ENCODE results near the gene CA10. TPM values are rescaled to one million over a fixed set of nuclear protein-coding genes. Genes with fewer than 3 reads are reported as not detected.

The CA10 gene
- total and polyA plus RNA-seq, 2 donors (not counting 3 experiments of a cell fraction or from before 2014, with no cell fraction given), result not detected

GRCh38 chr17:51946311-51946710, 212.2 kb downstream of the CA10 start:
- H3K36me3 ChIP-seq (ENCODE audit: control insufficient read depth in 2 of 2, extremely low read depth in 1 of 2, insufficient read depth in 2 of 2, low read length in 2 of 2), result no peaks in the 10 kb centered on the region
- DNase-seq (ENCODE audit: low read depth, low spot score) (no peak), FAIRE-seq (no peak)
- no peaks in the 10 kb centered on the region for H3K79me2 ChIP-seq (ENCODE audit: control insufficient read depth, insufficient read depth, low read length)
- dilution Hi-C loops (cut with MboI; ENCODE audit: extremely low pct_ligation_motif_present, low sequenced_read_pairs), result no loop called here
- H3K9me1 ChIP-seq (replicated peaks; ENCODE audit: control insufficient read depth, extremely low read depth, insufficient read depth, low read length), result no peaks in the 10 kb centered on the region
- BruUV-seq (replicated peaks), result no TSS peak
- no peak overlapping the region for H2AFZ ChIP-seq (ENCODE audit: low read depth, low read length)
- no peaks in the 10 kb centered on the region for H4K20me1 ChIP-seq (replicated peaks; ENCODE audit: control insufficient read depth, extremely low read depth, insufficient read depth, low read length)
- intact Hi-C loops (cut with micrococcal nuclease), result no loop called here
- no peak overlapping the region for H3K27ac ChIP-seq (ENCODE audit: insufficient read depth, low read depth, low read length)
- H3K4me3 ChIP-seq (replicated peaks in 1 of 3; ENCODE audit: insufficient read depth in 1 of 3, low read depth in 1 of 3, low read length in 3 of 3), result no peak overlapping the region
- H3K27me3 ChIP-seq (ENCODE audit: control insufficient read depth in 2 of 2, insufficient read depth in 2 of 2, low read length in 2 of 2), result no peaks in the 10 kb centered on the region
- no peak overlapping the region for H3K9ac ChIP-seq (replicated peaks; ENCODE audit: extremely low read depth, insufficient read depth, low read length)
- H3K9me3 ChIP-seq (replicated peaks; ENCODE audit: control insufficient read depth, insufficient read depth, low read length), result peaks cover 2% of the 10 kb centered on the region
- no peak overlapping the region for H3K4me2 ChIP-seq (ENCODE audit: insufficient read depth, low read length)
- POLR2A ChIA-PET, result no interaction called here
- CTCF ChIA-PET, result no interaction called here
- no peaks in the 10 kb centered on the region for H3K4me1 ChIP-seq (ENCODE audit: control insufficient read depth, extremely low read depth, insufficient read depth, low read length)
- TF ChIP-seq CTCF (IDR thresholded peaks at IDR 0.05; ENCODE audit: extremely low read depth in 1 of 2, insufficient read depth in 1 of 2, low read depth in 1 of 2, low read length in 2 of 2) (no peak), POLR2AphosphoS5 (IDR thresholded peaks at IDR 0.05; ENCODE audit: insufficient read depth, low read depth, low read length) (no peak), EZH2 (IDR thresholded peaks at IDR 0.05; ENCODE audit: borderline replicate concordance, low read depth, low read length, severe bottlenecking) (no peak), POLR2A (IDR thresholded peaks at IDR 0.05; ENCODE audit: low read depth, low read length) (no peak)

DNA sequence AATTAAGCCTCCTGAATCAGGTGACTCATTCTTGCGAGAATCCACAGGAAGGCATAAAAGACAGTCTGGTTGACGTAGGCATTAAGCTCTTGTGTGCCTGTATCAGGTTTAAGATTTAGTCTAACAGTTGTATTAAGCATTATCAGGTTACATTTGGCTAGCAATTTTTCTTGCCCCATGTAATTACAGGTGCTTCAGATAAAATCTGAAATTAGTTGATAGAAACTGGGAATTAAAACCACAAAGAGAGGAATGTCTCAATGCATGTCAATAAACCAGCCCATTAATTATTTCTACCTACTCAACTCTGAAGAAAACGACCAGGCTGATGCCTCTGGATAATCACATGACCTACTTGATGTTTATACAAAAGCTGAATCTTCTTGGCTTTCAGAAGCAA, 217.2 kb downstream of the CA10 start:
- BruUV-seq (replicated peaks), result no TSS peak
- dilution Hi-C loops (cut with MboI; ENCODE audit: extremely low pct_ligation_motif_present, low sequenced_read_pairs) (no loop called here), intact Hi-C loops (cut with micrococcal nuclease) (no loop called here)
- Histone ChIP-seq H3K9me3 (replicated peaks; ENCODE audit: control insufficient read depth, insufficient read depth, low read length) (peaks cover 2% of the 10 kb centered on the region), H3K9ac (replicated peaks; ENCODE audit: extremely low read depth, insufficient read depth, low read length) (no peak overlapping the region), H3K27me3 (ENCODE audit: control insufficient read depth in 2 of 2, insufficient read depth in 2 of 2, low read length in 2 of 2) (no peaks in the 10 kb centered on the region), H3K79me2 (ENCODE audit: control insufficient read depth, insufficient read depth, low read length) (no peaks in the 10 kb centered on the region), H3K4me2 (ENCODE audit: insufficient read depth, low read length) (no peak overlapping the region), H4K20me1 (replicated peaks; ENCODE audit: control insufficient read depth, extremely low read depth, insufficient read depth, low read length) (no peaks in the 10 kb centered on the region), H3K27ac (ENCODE audit: insufficient read depth, low read depth, low read length) (no peak overlapping the region), H3K4me3 (replicated peaks in 1 of 3; ENCODE audit: insufficient read depth in 1 of 3, low read depth in 1 of 3, low read length in 3 of 3) (no peak overlapping the region), H3K36me3 (ENCODE audit: control insufficient read depth in 2 of 2, extremely low read depth in 1 of 2, insufficient read depth in 2 of 2, low read length in 2 of 2) (no peaks in the 10 kb centered on the region), H3K4me1 (ENCODE audit: control insufficient read depth, extremely low read depth, insufficient read depth, low read length) (no peaks in the 10 kb centered on the region), H3K9me1 (replicated peaks; ENCODE audit: control insufficient read depth, extremely low read depth, insufficient read depth, low read length) (no peaks in the 10 kb centered on the region), H2AFZ (ENCODE audit: low read depth, low read length) (no peak overlapping the region)
- TF ChIP-seq JUN (IDR thresholded peaks at IDR 0.05; ENCODE audit: borderline replicate concordance, insufficient read depth, insufficient read length, low read depth), result no peak
- TF ChIP-seq MYC (IDR thresholded peaks at IDR 0.05; ENCODE audit: low read depth, low read length), result no peak
- no peak for TF ChIP-seq EZH2 (IDR thresholded peaks at IDR 0.05; ENCODE audit: borderline replicate concordance, low read depth, low read length, severe bottlenecking)
- no peak for TF ChIP-seq GATA2 (IDR thresholded peaks at IDR 0.05; ENCODE audit: insufficient read depth, insufficient read length, low read depth, low read length)
- ChIA-PET CTCF (no interaction called here), POLR2A (no interaction called here)
- DNase-seq (ENCODE audit: low read depth, low spot score) (no peak), FAIRE-seq (no peak)
